A673 (cell line): ENCODE measurements around the gene TM6SF1. TPM values are rescaled to one million over a fixed set of nuclear protein-coding genes. Genes with fewer than 3 reads are reported as not detected.

Source experiments
- BruUV-seq: library from RNA; stranded (reverse); fragments of 400-500 nt; replicated peaks from 2 replicates; lab custom pipeline; 2021; lab: Mats Ljungman, UMichigan
- CTCF ChIA-PET: fragments of 300-600 bp; sonication (Branson Sonifier 250); formaldehyde crosslinking; loops from one replicate; lab custom pipeline; 2022; ENCODE audit warnings: antibody characterized with exemption; lab: Charles Lee
- POLR2A ChIA-PET: fragments of 300-600 bp; sonication (Branson Sonifier 250); formaldehyde crosslinking; loops from one replicate; lab custom pipeline; 2022; ENCODE audit warnings: antibody characterized with exemption; ENCODE audit not compliant: low non-redundant PET; lab: Charles Lee
- DNase-seq: peaks from one replicate; pipeline ENCODE4 v3.0.0-alpha.2; 2015; ENCODE audit warnings: low spot score
- H3K27ac ChIP-seq: fragments of 200-600 bp; sonication (generic); 2 replicates; pipeline ENCODE4 v1.5.1; 2016; ENCODE audit warnings: mixed run types, low read depth, mild to moderate bottlenecking, mixed read lengths, antibody characterized with exemption, low read length; ENCODE audit not compliant: poor library complexity, severe bottlenecking
- H3K27me3 ChIP-seq: fragments of 200-600 bp; sonication (generic); replicated peaks from 2 replicates; pipeline ENCODE4 v1.6.1; 2017; ENCODE audit warnings: mixed run types, low read depth, mild to moderate bottlenecking, mixed read lengths, antibody characterized with exemption, low read length; ENCODE audit not compliant: insufficient read depth, poor library complexity
- H3K36me3 ChIP-seq: fragments of 200-600 bp; sonication (generic); 2 replicates; pipeline ENCODE4 v1.6.1; 2016; ENCODE audit warnings: mixed run types, mild to moderate bottlenecking, mixed read lengths, antibody characterized with exemption, low read length; ENCODE audit not compliant: insufficient read depth, poor library complexity, severe bottlenecking
- H3K4me1 ChIP-seq: fragments of 200-600 bp; sonication (generic); 2 replicates; pipeline ENCODE4 v1.6.1; 2017; ENCODE audit warnings: mixed run types, mild to moderate bottlenecking, mixed read lengths, antibody characterized with exemption, low read length; ENCODE audit not compliant: insufficient read depth, poor library complexity, severe bottlenecking
- H3K4me3 ChIP-seq: fragments of 200-600 bp; sonication (generic); 2 replicates; pipeline ENCODE4 v1.5.1; 2016; ENCODE audit warnings: low read depth, mixed run types, mild to moderate bottlenecking, mixed read lengths, low read length; ENCODE audit not compliant: poor library complexity, severe bottlenecking
- H3K9me3 ChIP-seq: fragments of 200-600 bp; sonication (generic); 2 replicates; pipeline ENCODE4 v1.6.1; 2016; ENCODE audit warnings: mixed run types, low read depth, mild to moderate bottlenecking, mixed read lengths, antibody characterized with exemption, low read length; ENCODE audit not compliant: poor library complexity, severe bottlenecking
- EZH2 ChIP-seq: fragments of 200-600 bp; sonication (generic); IDR thresholded peaks from 2 replicates; pipeline ENCODE4 v1.6.1; 2017; ENCODE audit warnings: borderline replicate concordance, low read depth, mild to moderate bottlenecking, mixed read lengths, antibody characterized with exemption, low read length; ENCODE audit not compliant: poor library complexity, severe bottlenecking
- intact Hi-C: fragments of 100-400 bp; cut with micrococcal nuclease; formaldehyde crosslinking; loops from one replicate; pipeline ENCODE4 v1.10.0; 2022; ENCODE audit not compliant: unreplicated experiment
- total RNA-seq: library from RNA; stranded (reverse); gene quantifications from 2 replicates; pipeline ENCODE4 v1.2.3, GENCODE V29; 2021
- TF ChIP-seq, protein P1 (sequence below): fragments of 300-800, 200-600 bp; sonication (generic); conservative IDR thresholded peaks from 2 replicates; pipeline ENCODE4 v1.5.1; 2017; ENCODE audit warnings: low read depth, mild to moderate bottlenecking, antibody characterized with exemption, low read length, moderate library complexity, mixed read lengths

Gene TM6SF1
- total RNA-seq, 1 experiment from 2014 or later, result 1.8 TPM

DNA sequence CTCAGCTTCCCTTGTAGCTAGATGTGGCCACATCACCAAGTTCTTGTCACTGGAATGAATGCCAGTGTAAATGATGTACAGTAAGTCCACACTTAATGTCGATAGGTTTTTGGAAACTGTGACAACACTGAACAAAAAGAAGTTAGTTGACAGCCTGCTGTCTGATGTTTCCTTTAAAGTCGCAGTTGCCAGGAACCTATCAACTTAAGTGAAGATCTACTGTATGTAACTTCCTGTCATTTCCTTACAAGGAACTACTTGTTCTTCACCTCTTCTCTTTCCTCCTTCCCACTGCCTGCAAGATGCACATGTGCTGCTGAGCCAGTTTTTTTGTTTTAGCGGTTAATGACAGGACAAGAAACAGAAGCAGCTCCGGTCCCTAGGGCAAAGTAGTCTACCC is 55.6 kb downstream of the TM6SF1 start:
- ChIA-PET POLR2A (no interaction called here), CTCF (no interaction called here)
- Histone ChIP-seq H3K4me3 (no peak overlapping the region), H3K27me3 (no peaks in the 10 kb centered on the region), H3K27ac (no peak overlapping the region), H3K36me3 (no peaks in the 10 kb centered on the region), H3K4me1 (no peaks in the 10 kb centered on the region), H3K9me3 (peaks cover 17% of the 10 kb centered on the region)
- TF ChIP-seq, protein P1, sequence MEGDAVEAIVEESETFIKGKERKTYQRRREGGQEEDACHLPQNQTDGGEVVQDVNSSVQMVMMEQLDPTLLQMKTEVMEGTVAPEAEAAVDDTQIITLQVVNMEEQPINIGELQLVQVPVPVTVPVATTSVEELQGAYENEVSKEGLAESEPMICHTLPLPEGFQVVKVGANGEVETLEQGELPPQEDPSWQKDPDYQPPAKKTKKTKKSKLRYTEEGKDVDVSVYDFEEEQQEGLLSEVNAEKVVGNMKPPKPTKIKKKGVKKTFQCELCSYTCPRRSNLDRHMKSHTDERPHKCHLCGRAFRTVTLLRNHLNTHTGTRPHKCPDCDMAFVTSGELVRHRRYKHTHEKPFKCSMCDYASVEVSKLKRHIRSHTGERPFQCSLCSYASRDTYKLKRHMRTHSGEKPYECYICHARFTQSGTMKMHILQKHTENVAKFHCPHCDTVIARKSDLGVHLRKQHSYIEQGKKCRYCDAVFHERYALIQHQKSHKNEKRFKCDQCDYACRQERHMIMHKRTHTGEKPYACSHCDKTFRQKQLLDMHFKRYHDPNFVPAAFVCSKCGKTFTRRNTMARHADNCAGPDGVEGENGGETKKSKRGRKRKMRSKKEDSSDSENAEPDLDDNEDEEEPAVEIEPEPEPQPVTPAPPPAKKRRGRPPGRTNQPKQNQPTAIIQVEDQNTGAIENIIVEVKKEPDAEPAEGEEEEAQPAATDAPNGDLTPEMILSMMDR, result no peak
- no peak for TF ChIP-seq EZH2
- intact Hi-C loops, result no loop called here
- no peak for DNase-seq
- no TSS peak for BruUV-seq

- BruUV-seq, result no TSS peak
- POLR2A ChIA-PET, result no interaction called here
These were observed 56.8 kb downstream of the TM6SF1 start for GRCh38 chr15:83164111-83164770.

DNA sequence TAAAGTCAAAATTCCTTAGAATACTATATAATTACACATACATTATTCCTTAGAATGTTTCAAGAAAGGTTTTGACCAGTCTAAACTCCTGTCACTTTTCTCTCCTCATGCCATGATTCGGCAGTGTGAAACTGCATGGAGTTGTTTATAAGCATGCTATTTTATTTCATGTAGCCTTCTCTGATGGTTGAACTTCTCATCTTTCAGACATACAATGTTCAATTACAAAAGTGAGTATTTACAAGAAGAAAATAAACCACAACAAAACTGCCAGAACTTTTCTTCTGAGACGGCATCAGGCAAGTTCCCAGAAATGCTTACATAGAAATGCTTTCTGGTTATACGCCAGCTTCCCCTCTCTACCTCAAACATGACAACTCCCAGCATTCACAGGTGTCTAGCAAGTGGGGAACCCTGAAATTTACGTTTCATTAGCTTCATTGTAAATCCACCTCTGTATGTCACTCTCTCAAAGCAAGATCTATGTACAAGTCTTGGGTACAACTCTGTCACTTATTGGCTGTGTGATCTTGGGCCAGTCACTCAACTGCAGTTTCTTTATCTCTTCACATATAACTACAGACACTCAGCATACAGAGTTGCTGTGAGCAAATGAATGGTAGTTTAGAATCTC is 57.4 kb downstream of the TM6SF1 start:
- DNase-seq, result no peak
- POLR2A ChIA-PET, result no interaction called here

More at GRCh38 chr15:83164111-83164770, 56.8 kb downstream of the TM6SF1 start:
- CTCF ChIA-PET, result no interaction called here
- Histone ChIP-seq H3K9me3 (peaks cover 17% of the 10 kb centered on the region), H3K27ac (no peak overlapping the region), H3K4me3 (no peak overlapping the region), H3K36me3 (no peaks in the 10 kb centered on the region), H3K4me1 (no peaks in the 10 kb centered on the region), H3K27me3 (no peaks in the 10 kb centered on the region)
- no peak for TF ChIP-seq EZH2
- TF ChIP-seq, protein P1, result no peak
- DNase-seq, result peak; percentile 13
- intact Hi-C loops, result no loop called here

More for the DNA sequence above, 57.4 kb downstream of the TM6SF1 start:
- CTCF ChIA-PET, result no interaction called here
- intact Hi-C loops, result no loop called here
- no peak for TF ChIP-seq EZH2
- TF ChIP-seq, protein P1, result no peak
- H3K27ac ChIP-seq, result no peak overlapping the region
- H3K4me3 ChIP-seq, result no peak overlapping the region
- no TSS peak for BruUV-seq
- no peaks in the 10 kb centered on the region for H3K36me3 ChIP-seq
- no peaks in the 10 kb centered on the region for H3K4me1 ChIP-seq
- H3K9me3 ChIP-seq, result peaks cover 17% of the 10 kb centered on the region
- H3K27me3 ChIP-seq, result no peaks in the 10 kb centered on the region
